Measurements from ENCODE around the gene ZNF107.
"Not testable (repeated sequence)": the region's sequence is repeated elsewhere in the genome, so short reads cannot be mapped to it uniquely, and the experiment has no call there.

Gene ZNF107

GRCh38 chr7:64733550-64734240 lies 67.8 kb downstream of the ZNF107 start:
- DNase-seq (ENCODE audit: low spot score), result peak; percentile 23

- no peak for DNase-seq (ENCODE audit: low spot score)
Observed at GRCh38 chr7:64736575-64736974, 70.6 kb downstream of the ZNF107 start.

GRCh38 chr7:64738403-64738802 lies 72.5 kb downstream of the ZNF107 start:
- DNase-seq (ENCODE audit: low spot score), result not testable (repeated sequence)

- not testable (repeated sequence) for DNase-seq (ENCODE audit: low spot score)
Observed at GRCh38 chr7:64738953-64739352, 73.0 kb downstream of the ZNF107 start.

GRCh38 chr7:64744680-64745079 lies 78.7 kb downstream of the ZNF107 start:
- DNase-seq (ENCODE audit: low spot score), result no peak

GRCh38 chr7:64747802-64748201 lies 81.9 kb downstream of the ZNF107 start:
- DNase-seq (ENCODE audit: low spot score), result no peak

- no peak for DNase-seq (ENCODE audit: low spot score)
Observed at GRCh38 chr7:64753032-64753431, 87.1 kb downstream of the ZNF107 start.

- no peak for DNase-seq (ENCODE audit: low spot score)
Observed at GRCh38 chr7:64755865-64756264, 89.9 kb downstream of the ZNF107 start.

- no peak for DNase-seq (ENCODE audit: low spot score)
Observed at GRCh38 chr7:64758151-64758550, 92.2 kb downstream of the ZNF107 start.
